Measurements from ENCODE around the gene MRPL36.

Gene MRPL36

GRCh38 chr5:1779782-1780613 is 19.6 kb downstream of the MRPL36 start:
- DNase-seq: no peak

- DNase-seq: no peak
Observed at GRCh38 chr5:1779021-1779680, 20.5 kb downstream of the MRPL36 start.

GRCh38 chr5:1778138-1779020 is 21.3 kb downstream of the MRPL36 start:
- no peak for DNase-seq

GRCh38 chr5:1777281-1778137 is 22.1 kb downstream of the MRPL36 start:
- DNase-seq: no peak

GRCh38 chr5:1776831-1777230 is 22.8 kb downstream of the MRPL36 start:
- DNase-seq: no peak

- peak; percentile 40 for DNase-seq
Observed at GRCh38 chr5:1772634-1773033, 27.0 kb downstream of the MRPL36 start.

- no peak for DNase-seq
Observed at GRCh38 chr5:1771149-1772065, 28.2 kb downstream of the MRPL36 start.

- no peak for DNase-seq
Observed at GRCh38 chr5:1770443-1770802, 29.2 kb downstream of the MRPL36 start.

- no peak for DNase-seq
Observed at GRCh38 chr5:1769752-1770442, 29.7 kb downstream of the MRPL36 start.

- DNase-seq: no peak
Observed at GRCh38 chr5:1769017-1769640, 30.5 kb downstream of the MRPL36 start.

- no peak for DNase-seq
Observed at GRCh38 chr5:1768283-1769000, 31.2 kb downstream of the MRPL36 start.

GRCh38 chr5:1767524-1768282 is 31.9 kb downstream of the MRPL36 start:
- no peak for DNase-seq

GRCh38 chr5:1765880-1766235 is 33.8 kb downstream of the MRPL36 start:
- no peak for DNase-seq

- no peak for DNase-seq
Observed at GRCh38 chr5:1765141-1765879, 34.3 kb downstream of the MRPL36 start.

GRCh38 chr5:1764606-1764960 is 35.1 kb downstream of the MRPL36 start:
- no peak for DNase-seq

GRCh38 chr5:1763960-1764605 is 35.6 kb downstream of the MRPL36 start:
- no peak for DNase-seq

GRCh38 chr5:1763548-1763911 is 36.1 kb downstream of the MRPL36 start:
- DNase-seq: peak; percentile 3

Measured in NCI-H82 (cell line).